BLaER1 treated with 17β-estradiol and CSF1 and Interleukin-3, amounts not matched to agents 10 nM and 100 nM (cell line): ENCODE results near the gene ARAP1.

Source experiments
- H3K27ac ChIP-seq, 11 experiments: shearing (Covaris generic); formaldehyde crosslinking; 2 replicates each; pipeline ENCODE4 v1.8.1; 2022
- H3K27me3 ChIP-seq, 11 experiments: shearing (Covaris generic); formaldehyde crosslinking; 2 replicates each; pipeline ENCODE4 v1.8.1; 2022
- H3K36me3 ChIP-seq, 11 experiments: shearing (Covaris generic); formaldehyde crosslinking; 2 replicates each; pipeline ENCODE4 v1.8.1; 2022
- H3K4me1 ChIP-seq, 10 experiments: shearing (Covaris generic); formaldehyde crosslinking; 2 replicates each; pipeline ENCODE4 v1.8.1; 2022
- H3K4me2 ChIP-seq, 11 experiments: shearing (Covaris generic); formaldehyde crosslinking; 2 replicates each; pipeline ENCODE4 v1.8.1; 2022
- H3K4me3 ChIP-seq, 10 experiments: shearing (Covaris generic); formaldehyde crosslinking; 2 replicates each; pipeline ENCODE4 v1.8.1; 2022
- H3K9ac ChIP-seq, 11 experiments: shearing (Covaris generic); formaldehyde crosslinking; 2 replicates each; pipeline ENCODE4 v1.8.1; 2022
- H3K9me3 ChIP-seq, 11 experiments: shearing (Covaris generic); formaldehyde crosslinking; replicated peaks in 1 of 11; 2 replicates each; pipeline ENCODE4 v1.8.1; 2022
- H4K20me1 ChIP-seq, 11 experiments: shearing (Covaris generic); formaldehyde crosslinking; 2 replicates each; pipeline ENCODE4 v1.8.1; 2022
- Cebpa-rat ChIP-seq, 11 experiments: shearing (Covaris generic); IDR thresholded peaks; 2 replicates each; pipeline ENCODE4 v1.8.1; 2022

Gene ARAP1

DNA sequence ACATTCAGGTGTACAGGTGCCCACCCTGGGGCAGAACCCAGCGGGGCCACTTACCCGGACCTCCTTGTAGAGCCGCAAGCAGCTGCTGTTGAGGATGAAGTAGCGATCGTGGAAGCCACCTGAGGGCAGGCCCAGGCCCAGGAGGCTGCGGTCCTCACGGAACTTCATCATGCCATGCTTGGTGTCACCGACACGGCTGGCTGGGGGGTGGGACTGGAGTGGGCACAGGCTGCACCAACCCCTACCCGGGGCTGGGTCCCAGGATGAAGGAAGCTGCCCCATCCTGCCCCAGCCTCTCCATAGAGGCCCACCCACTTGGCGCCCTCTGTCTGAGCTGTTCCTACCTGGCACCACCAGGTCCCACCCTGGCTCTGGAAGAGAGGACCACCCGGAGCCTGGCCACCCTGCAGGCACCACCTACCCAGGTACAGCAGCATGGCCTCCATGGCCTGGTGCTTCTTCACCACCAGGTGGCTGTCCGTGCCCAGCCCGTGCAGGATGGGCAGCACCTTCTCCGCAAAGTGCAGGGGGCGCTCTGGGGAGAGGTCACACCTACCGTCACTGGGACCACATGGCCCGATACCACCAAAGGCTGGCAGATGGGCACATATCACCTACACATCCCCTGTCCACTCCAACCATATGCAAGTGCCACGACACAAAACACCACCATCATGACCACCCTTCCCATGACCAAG lies 58.8 kb downstream of the ARAP1 start:
- peaks cover 93 to 100% (median 99%) of the 10 kb centered on the region in 11 experiments for H3K36me3 ChIP-seq
- no peak overlapping the region for H3K27ac ChIP-seq
- H4K20me1 ChIP-seq = peaks cover 0 to 100% (median 90%) of the 10 kb centered on the region in 11 experiments; a peak in 18 of 22 replicates
- H3K27me3 ChIP-seq = no peaks in the 10 kb centered on the region
- H3K9me3 ChIP-seq = no peaks in the 10 kb centered on the region
- no peak for TF ChIP-seq Cebpa-rat (IDR thresholded peaks at IDR 0.05)
- no peak overlapping the region for H3K9ac ChIP-seq
- H3K4me3 ChIP-seq = no peak overlapping the region
- peaks cover 0 to 73% (median 7%) of the 10 kb centered on the region in 10 experiments; a peak in 10 of 20 replicates for H3K4me1 ChIP-seq
- no peak overlapping the region for H3K4me2 ChIP-seq

DNA sequence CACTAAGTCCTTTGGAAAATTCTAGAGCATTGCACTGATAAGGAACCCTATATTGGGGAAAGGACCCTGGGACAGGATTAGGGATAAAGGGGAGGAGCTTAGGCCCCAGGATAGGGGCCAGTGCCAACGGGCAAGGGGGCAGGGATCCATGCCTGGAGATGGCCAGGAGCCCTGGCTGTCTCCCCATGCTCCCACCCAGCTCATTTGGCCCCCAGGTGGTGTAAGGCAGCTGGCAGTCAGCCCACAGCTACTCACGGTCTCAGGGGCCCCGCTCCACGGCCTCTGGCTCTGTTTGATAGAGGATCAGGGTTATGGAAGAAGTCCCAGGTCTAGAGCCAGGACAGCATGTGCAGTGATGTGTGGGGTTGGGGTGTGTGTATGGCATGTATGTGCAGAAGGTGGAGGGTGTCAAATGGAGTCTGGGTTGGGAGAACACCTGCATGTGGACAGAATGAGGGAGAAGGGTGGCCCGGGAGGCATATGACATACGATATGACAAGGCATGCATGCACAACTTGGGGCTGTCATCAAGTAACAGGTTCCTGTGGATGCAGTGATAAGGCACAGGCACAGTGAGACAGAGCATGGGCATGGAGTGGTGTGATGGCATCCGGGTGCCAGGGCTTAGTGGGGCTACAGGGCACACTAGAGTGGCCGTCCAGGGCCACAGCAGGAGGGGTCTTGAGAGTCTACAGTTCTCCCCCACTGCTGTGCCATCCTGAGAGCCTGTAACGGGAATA lies 59.5 kb downstream of the ARAP1 start:
- Histone ChIP-seq H3K4me1 (peaks cover 0 to 79% (median 14%) of the 10 kb centered on the region in 10 experiments; a peak in 13 of 20 replicates), H3K27me3 (no peaks in the 10 kb centered on the region), H3K4me3 (no peak overlapping the region), H3K27ac (no peak overlapping the region), H3K36me3 (peaks cover 94 to 100% (median 99%) of the 10 kb centered on the region in 11 experiments), H3K4me2 (no peak overlapping the region), H3K9ac (peak overlapping the region in 2 of 11 experiments; percentile 13 to 25; a peak in 1 of 22 replicates), H3K9me3 (no peaks in the 10 kb centered on the region), H4K20me1 (peaks cover 0 to 100% (median 90%) of the 10 kb centered on the region in 11 experiments; a peak in 19 of 22 replicates)
- TF ChIP-seq Cebpa-rat (IDR thresholded peaks at IDR 0.05) = no peak

GRCh38 chr11:72690166-72690565 lies 62.0 kb downstream of the ARAP1 start:
- Histone ChIP-seq H3K4me1 (peaks cover 21 to 85% (median 36%) of the 10 kb centered on the region in 10 experiments), H3K4me2 (peak overlapping the region in 3 of 11 experiments; percentile 5 to 11 (median 7); a peak in 1 of 22 replicates), H3K36me3 (peaks cover 90 to 100% (median 97%) of the 10 kb centered on the region in 11 experiments), H3K4me3 (no peak overlapping the region), H3K9me3 (no peaks in the 10 kb centered on the region), H4K20me1 (peaks cover 22 to 100% (median 97%) of the 10 kb centered on the region in 11 experiments), H3K27me3 (no peaks in the 10 kb centered on the region), H3K27ac (no peak overlapping the region), H3K9ac (peak overlapping the region in 1 of 11 experiments; percentile 15; a peak in 1 of 22 replicates)
- no peak for TF ChIP-seq Cebpa-rat (IDR thresholded peaks at IDR 0.05)

GRCh38 chr11:72688929-72689328 lies 63.3 kb downstream of the ARAP1 start:
- peak overlapping the region in 2 of 11 experiments; percentile 11 to 24; a peak in 1 of 22 replicates for H3K4me2 ChIP-seq
- H3K36me3 ChIP-seq = peaks cover 88 to 100% (median 97%) of the 10 kb centered on the region in 11 experiments
- peaks cover 27 to 98% (median 48%) of the 10 kb centered on the region in 10 experiments for H3K4me1 ChIP-seq
- no peak overlapping the region for H3K4me3 ChIP-seq
- H4K20me1 ChIP-seq = peaks cover 34 to 100% (median 97%) of the 10 kb centered on the region in 11 experiments
- H3K9me3 ChIP-seq = no peaks in the 10 kb centered on the region
- H3K9ac ChIP-seq = peak overlapping the region in 2 of 11 experiments; percentile 11 to 43; a peak in 2 of 22 replicates
- TF ChIP-seq Cebpa-rat (IDR thresholded peaks at IDR 0.05) = no peak
- no peaks in the 10 kb centered on the region for H3K27me3 ChIP-seq
- no peak overlapping the region; a peak in 1 of 22 replicates for H3K27ac ChIP-seq

GRCh38 chr11:72688486-72688885 lies 63.7 kb downstream of the ARAP1 start:
- Histone ChIP-seq H3K4me3 (no peak overlapping the region), H3K4me1 (peaks cover 27 to 97% (median 48%) of the 10 kb centered on the region in 10 experiments), H3K4me2 (no peak overlapping the region; a peak in 1 of 22 replicates), H4K20me1 (peaks cover 38 to 100% (median 99%) of the 10 kb centered on the region in 11 experiments), H3K27me3 (no peaks in the 10 kb centered on the region), H3K36me3 (peaks cover 85 to 100% (median 97%) of the 10 kb centered on the region in 11 experiments), H3K9ac (peak overlapping the region in 1 of 11 experiments; percentile 37; a peak in 1 of 22 replicates), H3K27ac (no peak overlapping the region), H3K9me3 (no peaks in the 10 kb centered on the region)
- no peak for TF ChIP-seq Cebpa-rat (IDR thresholded peaks at IDR 0.05)

DNA sequence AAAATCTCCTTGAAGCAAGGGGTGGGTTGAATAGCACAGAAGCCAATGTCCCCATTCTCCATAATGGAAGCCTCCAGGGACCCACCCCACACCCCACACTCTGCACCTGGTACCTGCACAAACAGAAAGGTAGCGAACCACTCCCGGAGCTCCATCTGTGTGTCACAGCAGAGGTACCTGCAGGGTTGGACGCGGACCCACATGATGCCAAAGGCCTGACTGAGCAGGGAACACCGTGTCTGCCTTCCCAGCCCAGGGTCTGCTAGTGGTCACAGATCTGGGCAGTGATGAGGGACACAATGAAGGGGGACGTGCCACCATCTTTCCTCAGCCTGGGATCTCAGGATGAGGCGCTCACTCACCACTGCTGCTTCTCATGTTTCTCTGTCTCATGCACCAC lies 64.9 kb downstream of the ARAP1 start:
- H3K4me3 ChIP-seq = no peak overlapping the region
- peak overlapping the region in 5 of 11 experiments; percentile 13 to 46 (median 33); a peak in 5 of 22 replicates for H3K9ac ChIP-seq
- H3K4me2 ChIP-seq = peak overlapping the region in 6 of 11 experiments; percentile 0 to 61 (median 32); a peak in 3 of 22 replicates
- TF ChIP-seq Cebpa-rat (IDR thresholded peaks at IDR 0.05) = no peak
- H3K36me3 ChIP-seq = peaks cover 74 to 96% (median 92%) of the 10 kb centered on the region in 11 experiments
- H3K9me3 ChIP-seq = no peaks in the 10 kb centered on the region
- peaks cover 44 to 100% (median 98%) of the 10 kb centered on the region in 11 experiments for H4K20me1 ChIP-seq
- peaks cover 27 to 85% (median 48%) of the 10 kb centered on the region in 10 experiments for H3K4me1 ChIP-seq
- peak overlapping the region in 4 of 11 experiments; percentile 47 to 68 (median 66); a peak in 6 of 22 replicates for H3K27ac ChIP-seq
- H3K27me3 ChIP-seq = no peaks in the 10 kb centered on the region

DNA sequence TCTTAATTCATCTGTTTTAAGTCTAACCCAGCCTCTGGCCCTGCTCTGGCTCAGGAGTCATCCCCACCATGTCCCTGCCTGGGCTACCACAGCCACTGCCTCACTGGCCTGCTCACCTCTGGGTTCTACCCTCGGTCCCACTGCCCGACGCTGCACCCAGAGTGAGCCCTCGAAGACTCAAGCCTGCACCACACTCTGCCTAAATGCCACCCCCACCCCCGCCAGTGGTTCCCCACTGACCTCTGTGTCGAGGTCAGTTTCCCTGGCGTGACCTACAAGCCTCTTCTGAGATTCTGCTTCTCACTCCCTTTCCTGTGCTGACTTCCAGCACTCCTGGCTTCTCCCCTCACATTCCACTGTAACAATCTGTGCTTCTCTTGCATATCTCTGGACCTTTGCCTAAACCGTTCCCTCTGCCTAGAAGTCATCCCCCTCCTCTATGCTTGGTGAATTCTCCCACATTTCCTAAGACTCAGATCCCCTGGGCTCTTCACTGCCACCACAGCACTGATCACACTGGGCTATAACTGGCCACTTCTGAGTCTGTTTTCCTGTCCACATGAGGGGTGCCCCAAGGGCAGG lies 65.5 kb downstream of the ARAP1 start:
- H3K27me3 ChIP-seq = no peaks in the 10 kb centered on the region
- no peak for TF ChIP-seq Cebpa-rat (IDR thresholded peaks at IDR 0.05)
- H3K4me1 ChIP-seq = peaks cover 27 to 79% (median 48%) of the 10 kb centered on the region in 10 experiments
- no peak overlapping the region for H3K4me3 ChIP-seq
- H3K27ac ChIP-seq = peak overlapping the region in 9 of 11 experiments; percentile 17 to 68 (median 47); a peak in 16 of 22 replicates
- H3K9ac ChIP-seq = peak overlapping the region in 10 of 11 experiments; percentile 10 to 55 (median 30); a peak in 10 of 22 replicates
- H4K20me1 ChIP-seq = peaks cover 48 to 100% (median 98%) of the 10 kb centered on the region in 11 experiments
- no peaks in the 10 kb centered on the region for H3K9me3 ChIP-seq
- H3K36me3 ChIP-seq = peaks cover 68 to 96% (median 86%) of the 10 kb centered on the region in 11 experiments
- peak overlapping the region in 8 of 11 experiments; percentile 13 to 61 (median 30); a peak in 14 of 22 replicates for H3K4me2 ChIP-seq
